ENCODE data around the gene MPHOSPH8.

- TF ChIP-seq, protein P1, sequence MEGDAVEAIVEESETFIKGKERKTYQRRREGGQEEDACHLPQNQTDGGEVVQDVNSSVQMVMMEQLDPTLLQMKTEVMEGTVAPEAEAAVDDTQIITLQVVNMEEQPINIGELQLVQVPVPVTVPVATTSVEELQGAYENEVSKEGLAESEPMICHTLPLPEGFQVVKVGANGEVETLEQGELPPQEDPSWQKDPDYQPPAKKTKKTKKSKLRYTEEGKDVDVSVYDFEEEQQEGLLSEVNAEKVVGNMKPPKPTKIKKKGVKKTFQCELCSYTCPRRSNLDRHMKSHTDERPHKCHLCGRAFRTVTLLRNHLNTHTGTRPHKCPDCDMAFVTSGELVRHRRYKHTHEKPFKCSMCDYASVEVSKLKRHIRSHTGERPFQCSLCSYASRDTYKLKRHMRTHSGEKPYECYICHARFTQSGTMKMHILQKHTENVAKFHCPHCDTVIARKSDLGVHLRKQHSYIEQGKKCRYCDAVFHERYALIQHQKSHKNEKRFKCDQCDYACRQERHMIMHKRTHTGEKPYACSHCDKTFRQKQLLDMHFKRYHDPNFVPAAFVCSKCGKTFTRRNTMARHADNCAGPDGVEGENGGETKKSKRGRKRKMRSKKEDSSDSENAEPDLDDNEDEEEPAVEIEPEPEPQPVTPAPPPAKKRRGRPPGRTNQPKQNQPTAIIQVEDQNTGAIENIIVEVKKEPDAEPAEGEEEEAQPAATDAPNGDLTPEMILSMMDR (conservative IDR thresholded peaks at IDR 0.05 in 1 of 2, IDR thresholded peaks at IDR 0.05 in 1 of 2; ENCODE audit: extremely low read depth in 1 of 2, insufficient read depth in 1 of 2, low read depth in 1 of 2, low read length in 2 of 2), result no peak
- TF ChIP-seq EZH2 (IDR thresholded peaks at IDR 0.05; ENCODE audit: borderline replicate concordance, low read length), result no peak
These were observed 9.2 kb upstream of the MPHOSPH8 start for GRCh38 chr13:19624265-19624664.

Measured in mammary epithelial cell (primary cell).